GM23338 (cell line): ENCODE measurements around the gene YIF1A. TPM values are rescaled to one million over a fixed set of nuclear protein-coding genes. Genes with fewer than 3 reads are reported as not detected.
A peak's percentile ranks its signal among the peaks of the same experiment; 100 is the strongest.

ENCODE experiments used
- ATAC-seq: fragments of 200-7000 bp; cut with Tn5 transposase; 3 replicates; pipeline ENCODE4 v1.9.1; 2020
- DNase-seq: peaks from one replicate; pipeline ENCODE4 v3.0.0-alpha.2; 2015; ENCODE audit warnings: low spot score
- H2AFZ ChIP-seq: fragments of 200-600 bp; sonication (generic); 2 replicates; pipeline ENCODE4 v1.8.0; 2016; ENCODE audit warnings: antibody characterized with exemption, mild to moderate bottlenecking, moderate library complexity
- H3F3A ChIP-seq: fragments of 200-600 bp; sonication (generic); replicated peaks from 2 replicates; pipeline ENCODE4 v1.8.0; 2017; ENCODE audit warnings: antibody characterized with exemption, mixed run types, low read depth
- H3K27ac ChIP-seq: fragments of 200-600 bp; sonication (generic); 2 replicates; pipeline ENCODE4 v1.6.1; 2016; ENCODE audit warnings: low read depth
- H3K27me3 ChIP-seq: fragments of 200-600 bp; sonication (generic); 2 replicates; pipeline ENCODE4 v1.8.0; 2016; ENCODE audit warnings: mild to moderate bottlenecking, mixed run types, moderate library complexity; ENCODE audit not compliant: insufficient read depth
- H3K36me3 ChIP-seq: fragments of 200-600 bp; sonication (generic); 2 replicates; pipeline ENCODE4 v1.8.0; 2016; ENCODE audit warnings: mild to moderate bottlenecking; ENCODE audit not compliant: insufficient read depth
- H3K4me1 ChIP-seq: fragments of 200-600 bp; sonication (generic); 2 replicates; pipeline ENCODE4 v1.8.0; 2016; ENCODE audit warnings: mild to moderate bottlenecking, moderate library complexity; ENCODE audit not compliant: insufficient read depth
- H3K4me2 ChIP-seq: fragments of 200-600 bp; sonication (generic); 2 replicates; pipeline ENCODE4 v1.7.1; 2017; ENCODE audit warnings: mixed run types
- H3K4me3 ChIP-seq: fragments of 200-600 bp; sonication (generic); 2 replicates; pipeline ENCODE4 v1.6.1; 2016; ENCODE audit warnings: mixed run types
- H3K79me2 ChIP-seq: fragments of 200-600 bp; sonication (generic); replicated peaks from 2 replicates; pipeline ENCODE4 v1.8.0; 2017; ENCODE audit warnings: mild to moderate bottlenecking; ENCODE audit not compliant: insufficient read depth
- H3K9me2 ChIP-seq: fragments of 200-600 bp; sonication (generic); 2 replicates; pipeline ENCODE4 v1.8.0; 2017; ENCODE audit not compliant: insufficient read depth
- H4K20me1 ChIP-seq: fragments of 200-600 bp; sonication (generic); replicated peaks from 2 replicates; pipeline ENCODE4 v1.8.0; 2017; ENCODE audit warnings: mild to moderate bottlenecking; ENCODE audit not compliant: insufficient read depth
- H3K27ac Mint-ChIP-seq: 2 replicates; pipeline ENCODE4 v1.8.0; 2020; ENCODE audit warnings: inconsistent platforms, mild to moderate bottlenecking, moderate library complexity, mixed read lengths
- H3K27me3 Mint-ChIP-seq: 3 replicates; pipeline ENCODE4 v1.8.0; 2022; ENCODE audit warnings: low read depth, mild to moderate bottlenecking, moderate library complexity, mixed read lengths, inconsistent platforms; ENCODE audit not compliant: insufficient read depth, poor library complexity
- H3K36me3 Mint-ChIP-seq: 3 replicates; pipeline ENCODE4 v1.8.0; 2021; ENCODE audit warnings: low read depth, mild to moderate bottlenecking, inconsistent platforms, moderate library complexity, mixed read lengths
- H3K4me1 Mint-ChIP-seq: 3 replicates; pipeline ENCODE4 v1.8.0; 2020; ENCODE audit warnings: mild to moderate bottlenecking, inconsistent platforms, mixed read lengths
- H3K4me3 Mint-ChIP-seq: 3 replicates; pipeline ENCODE4 v1.8.0; 2021; ENCODE audit warnings: moderate library complexity, mild to moderate bottlenecking, inconsistent platforms, mixed read lengths
- H3K9me3 Mint-ChIP-seq: 3 replicates; pipeline ENCODE4 v1.8.0; 2020; ENCODE audit warnings: moderate library complexity, mild to moderate bottlenecking, inconsistent platforms, mixed read lengths
- CREB1 ChIP-seq: fragments of 250-450 bp; sonication (Bioruptor Pico); IDR thresholded peaks from 2 replicates; pipeline ENCODE4 v1.5.0; 2020; ENCODE audit warnings: low read depth, mild to moderate bottlenecking, moderate library complexity
- CTCF ChIP-seq, 2 experiments: fragments of 200-600 bp in 1 of 2; sonication (generic) in 1 of 2; conservative IDR thresholded peaks; 2 replicates each; pipeline versions ENCODE4 v1.5.1 to v1.6.1; 2016 to 2017; ENCODE audit warnings: antibody characterized with exemption in 2 of 2, low read depth in 2 of 2, mild to moderate bottlenecking in 2 of 2, moderate library complexity in 1 of 2
- ETS1 ChIP-seq: IDR thresholded peaks from 2 replicates; pipeline ENCODE4 v1.6.1; 2016; ENCODE audit warnings: antibody characterized with exemption
- EZH2 ChIP-seq: fragments of 200-600 bp; sonication (generic); IDR thresholded peaks from one replicate; pipeline ENCODE4 v1.8.0; 2017; ENCODE audit warnings: antibody characterized with exemption, mild to moderate bottlenecking, low read depth; ENCODE audit not compliant: unreplicated experiment
- EZH2phosphoT487 ChIP-seq: fragments of 200-600 bp; sonication (generic); IDR thresholded peaks from one replicate; pipeline ENCODE4 v1.8.1; 2018; ENCODE audit warnings: antibody characterized with exemption; ENCODE audit not compliant: unreplicated experiment
- JUNB ChIP-seq: IDR thresholded peaks from one replicate; pipeline ENCODE4 v1.6.1; 2016; ENCODE audit warnings: antibody characterized with exemption; ENCODE audit not compliant: unreplicated experiment
- NANOG ChIP-seq: IDR thresholded peaks from 2 replicates; pipeline ENCODE4 v1.6.1; 2016; ENCODE audit warnings: antibody characterized with exemption, borderline replicate concordance
- POLR2AphosphoS5 ChIP-seq: IDR thresholded peaks from 2 replicates; pipeline ENCODE4 v1.6.1; 2016; ENCODE audit warnings: antibody characterized with exemption, low read depth
- REST ChIP-seq: IDR thresholded peaks from one replicate; pipeline ENCODE4 v1.6.1; 2018; ENCODE audit warnings: antibody characterized with exemption; ENCODE audit not compliant: unreplicated experiment
- STAT1 ChIP-seq: IDR thresholded peaks from one replicate; pipeline ENCODE4 v1.6.1; 2016; ENCODE audit warnings: antibody characterized with exemption; ENCODE audit not compliant: unreplicated experiment
- ZNF114 ChIP-seq: fragments of 250-450 bp; sonication (Bioruptor Pico); IDR thresholded peaks from 2 replicates; pipeline ENCODE4 v1.5.0; 2020; ENCODE audit warnings: mild to moderate bottlenecking, moderate library complexity
- ZNF331 ChIP-seq: fragments of 250-450 bp; sonication (Bioruptor Pico); IDR thresholded peaks from 2 replicates; pipeline ENCODE4 v1.5.0; 2020; ENCODE audit warnings: low read depth, mild to moderate bottlenecking, moderate library complexity
- ZNF462 ChIP-seq: fragments of 250-450 bp; sonication (Bioruptor Pico); IDR thresholded peaks from 2 replicates; pipeline ENCODE4 v1.5.0; 2020; ENCODE audit warnings: mild to moderate bottlenecking, moderate library complexity
- polyA plus RNA-seq: library from polyadenylated mRNA; unstranded; fragments of >200 nt; fragmentation: Nextera tagmentation; extraction: Ambion mirVana; gene quantifications from 2 replicates; pipeline ENCODE4 v1.2.1, GENCODE V29; 2016
- total RNA-seq: library from RNA; depleted of rRNA; stranded (reverse); fragments of >200 nt; shearing (Covaris generic); gene quantifications from 2 replicates; pipeline ENCODE4 v1.2.3, GENCODE V29; 2014

The YIF1A gene
- total and polyA plus RNA-seq, 2 experiments from 2014 or later, result 75.6 to 87.0 TPM

GRCh38 chr11:66314186-66314501 is 25.2 kb upstream of the YIF1A start:
- Histone ChIP-seq H2AFZ (no peak overlapping the region), H3F3A (peaks cover 16% of the 10 kb centered on the region; the same call in 1 of the 2 replicates), H3K36me3 (no peaks in the 10 kb centered on the region), H4K20me1 (no peaks in the 10 kb centered on the region), H3K4me3 (peak overlapping the region; percentile 80; the same call in 1 of the 2 replicates), H3K79me2 (no peaks in the 10 kb centered on the region), H3K27ac (no peak overlapping the region), H3K4me2 (peak overlapping the region; percentile 89), H3K9me2 (no peaks in the 10 kb centered on the region), H3K27me3 (no peaks in the 10 kb centered on the region), H3K4me1 (peaks cover 32% of the 10 kb centered on the region)
- no peak for DNase-seq
- no peak for ATAC-seq
- H3K27ac Mint-ChIP-seq, result peak overlapping the region; percentile 74
- peaks cover 21% of the 10 kb centered on the region for H3K27me3 Mint-ChIP-seq
- peak overlapping the region; percentile 81 for H3K4me3 Mint-ChIP-seq
- H3K36me3 Mint-ChIP-seq, result peaks cover 11% of the 10 kb centered on the region; the same call in 2 of the 3 replicates
- H3K9me3 Mint-ChIP-seq, result peaks cover 8% of the 10 kb centered on the region
- TF ChIP-seq ZNF462 (no peak), NANOG (no peak), CREB1 (CRISPR knock-in tag) (no peak), ZNF331 (no peak), POLR2AphosphoS5 (no peak), CTCF (conservative IDR thresholded peaks at IDR 0.05; ENCODE audit: low read depth in 2 of 2) (no peak), JUNB (no peak), STAT1 (no peak), EZH2phosphoT487 (no peak), REST (no peak), ZNF114 (CRISPR knock-in tag) (no peak), ETS1 (no peak), EZH2 (no peak)
- H3K4me1 Mint-ChIP-seq, result peaks cover 43% of the 10 kb centered on the region
